NCI-H82 treated with DMSO at 0.1 percent for 48 hours (cell line): ENCODE data around the gene A3GALT2.

Source experiments
- DNase-seq: peaks from one replicate; lab custom pipeline; 2025; ENCODE audit not compliant: unreplicated experiment; lab: John Stamatoyannopoulos, UW

Gene A3GALT2

GRCh38 chr1:33257207-33257771 is 63.6 kb downstream of the A3GALT2 start:
- DNase-seq, result no peak
